ENCODE measurements around the gene ACAD11.
"Not testable (repeated sequence)": the region's sequence is repeated elsewhere in the genome, so short reads cannot be mapped to it uniquely, and the experiment has no call there.

The ACAD11 gene

DNA sequence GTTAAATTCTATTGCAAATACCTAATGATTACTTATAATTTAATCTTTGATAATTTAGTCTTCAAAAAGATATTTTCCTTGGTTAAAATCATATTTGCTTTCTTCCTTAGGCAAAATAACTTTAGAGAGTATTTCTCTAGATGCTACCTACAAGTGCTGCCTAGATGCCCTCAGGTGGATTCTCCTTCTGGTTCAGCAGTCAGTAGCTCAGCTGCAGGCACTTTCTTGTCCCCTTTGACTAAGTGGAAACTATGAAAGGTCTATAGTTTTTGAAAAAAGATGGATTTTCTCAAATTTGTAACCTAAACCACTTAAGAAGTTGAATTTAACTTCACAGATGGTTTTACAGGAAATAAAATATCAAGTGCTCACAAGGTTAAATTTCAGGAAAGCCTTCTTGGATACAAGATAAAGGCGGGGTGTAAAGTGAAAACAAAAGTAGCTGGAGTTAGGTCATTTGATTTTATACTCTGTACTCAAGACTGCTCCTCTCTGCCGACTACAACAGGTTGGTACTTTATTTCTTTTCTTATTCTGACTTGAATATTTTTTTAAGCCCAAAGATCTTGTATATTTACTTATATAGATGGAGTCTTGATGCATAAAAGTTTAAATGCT is 62.7 kb downstream of the ACAD11 start, which contains the start of gene ACKR4:
TSS of gene ACKR4 (plus strand) at position 455 of the 618 bp plus-strand sequence. CDS start 3,128 bp downstream, outside the sequence.
- no peak for DNase-seq

DNA sequence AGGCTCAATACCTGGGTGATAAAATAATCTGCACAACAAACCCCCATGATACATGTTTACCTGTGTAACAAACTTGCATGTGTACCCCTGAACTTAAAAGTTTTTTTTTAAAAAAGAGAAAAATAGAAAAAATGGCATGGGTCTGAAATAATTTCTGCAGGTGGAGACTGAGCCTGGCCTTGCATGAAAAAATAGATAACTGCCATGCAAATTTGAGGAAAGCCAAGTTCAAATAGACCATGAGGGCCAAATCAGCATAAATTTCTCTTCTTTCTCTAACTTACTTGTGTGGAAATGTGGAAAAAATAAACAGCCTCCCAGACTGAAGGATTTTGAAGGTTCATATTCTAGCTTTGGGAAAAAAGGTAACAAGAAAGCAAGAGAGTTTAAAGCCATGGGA is 63.3 kb downstream of the ACAD11 start:
- DNase-seq = no peak

DNA sequence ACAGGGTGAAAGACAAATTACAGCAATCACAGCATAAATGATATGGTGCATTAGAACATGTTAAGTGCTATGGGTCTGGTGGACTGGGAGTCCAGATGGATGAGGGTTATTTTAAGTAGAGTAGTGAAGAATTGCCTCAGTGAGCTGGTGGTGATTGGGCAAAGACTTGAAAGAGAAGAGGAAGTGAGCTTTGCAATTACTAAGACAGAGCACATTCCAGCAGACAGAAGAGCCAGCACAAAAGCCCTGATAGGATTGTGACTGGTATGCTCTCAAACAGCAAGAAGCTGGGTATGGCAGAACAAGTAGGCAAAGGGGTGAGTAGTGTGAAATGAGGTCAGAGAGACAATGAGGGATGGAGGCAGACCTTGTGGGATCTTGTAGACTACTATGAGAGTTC is 64.6 kb downstream of the ACAD11 start:
- DNase-seq = no peak

DNA sequence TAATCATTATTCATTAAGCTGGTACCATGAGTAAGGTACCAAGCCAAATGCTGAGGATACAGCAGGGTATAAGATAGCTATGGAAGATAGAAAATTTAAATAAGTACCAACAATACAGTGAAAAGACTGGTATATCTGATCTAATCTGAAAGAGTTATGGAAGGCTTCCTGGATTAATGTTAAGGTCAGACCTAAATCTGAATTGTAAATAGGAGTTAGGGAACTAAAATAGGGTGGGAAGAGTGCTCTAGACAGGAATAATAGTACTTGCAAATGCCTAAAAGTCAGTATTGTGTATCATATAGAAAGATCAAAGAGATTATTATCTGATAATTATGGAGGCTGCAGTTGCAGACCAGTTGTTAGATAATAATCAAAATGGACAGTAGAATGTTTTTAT is 65.1 kb downstream of the ACAD11 start:
- DNase-seq = no peak

DNA sequence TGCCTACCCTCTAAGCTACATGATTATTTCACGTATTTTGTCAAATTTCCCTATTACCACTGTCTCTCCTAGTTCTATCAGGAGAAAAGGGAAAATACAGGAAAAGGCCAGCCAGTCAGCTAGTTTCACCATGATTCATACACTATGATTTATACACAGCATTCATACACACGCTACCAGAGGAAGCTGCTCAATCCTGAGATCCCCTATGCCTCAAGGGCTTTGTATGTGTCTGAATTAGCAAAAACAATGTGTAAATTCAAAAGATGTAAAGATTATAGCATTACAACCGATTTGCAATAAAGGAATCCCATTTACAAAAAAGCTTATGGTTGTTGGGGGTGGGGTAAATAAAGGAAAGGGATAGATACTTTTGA is 65.7 kb downstream of the ACAD11 start:
- DNase-seq = no peak

DNA sequence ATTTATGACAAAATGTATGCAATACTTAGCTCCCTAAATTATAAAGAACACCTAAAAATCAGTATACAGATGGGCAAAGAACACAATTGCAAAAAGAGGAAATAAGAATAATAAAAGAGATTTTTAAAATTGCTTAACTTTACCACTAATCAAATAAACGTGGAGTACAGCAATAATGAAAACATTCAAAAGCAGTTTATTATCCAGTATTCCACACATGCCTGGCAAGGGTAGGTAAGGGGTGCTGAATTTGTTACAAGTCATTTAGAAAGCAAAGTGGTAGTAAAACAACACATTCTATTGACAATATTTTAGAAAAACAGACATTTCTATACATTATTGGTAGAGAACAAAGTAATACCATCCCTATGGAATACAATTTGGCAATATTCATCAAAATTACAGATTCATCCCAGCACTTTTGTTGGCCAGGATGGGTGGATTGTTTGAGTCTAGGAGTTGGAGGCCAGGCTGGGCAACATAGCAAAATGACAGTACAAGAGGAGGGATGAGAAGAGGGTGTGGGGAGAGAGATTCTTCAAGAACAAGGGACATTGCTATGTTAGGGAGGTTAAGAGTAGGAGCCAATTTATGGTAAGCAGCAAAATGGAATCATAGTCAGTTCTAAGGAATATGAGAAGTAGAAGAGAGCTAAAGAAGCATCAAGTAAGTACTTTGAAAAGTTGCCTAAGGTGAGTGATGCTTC is 66.2 kb downstream of the ACAD11 start:
- no peak for DNase-seq

DNA sequence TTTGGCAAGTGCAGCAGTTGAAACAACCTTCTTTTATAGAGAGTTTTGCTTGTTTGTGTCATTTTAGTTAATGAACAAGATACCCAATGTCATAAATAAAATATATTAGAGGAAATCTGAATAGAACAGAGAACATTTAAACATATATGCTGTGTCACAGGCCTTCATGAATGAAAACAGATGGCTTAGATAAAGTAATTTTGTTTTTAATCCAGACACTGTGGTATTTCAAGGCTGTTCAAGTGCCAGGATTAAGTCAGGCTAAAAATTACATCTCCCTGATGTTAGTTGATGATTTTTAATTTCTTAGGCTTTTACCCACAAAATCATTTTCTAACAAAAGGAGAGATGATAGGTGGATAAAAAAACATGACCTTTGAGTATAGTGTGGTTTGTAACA is 67.4 kb downstream of the ACAD11 start:
- DNase-seq = no peak

DNA sequence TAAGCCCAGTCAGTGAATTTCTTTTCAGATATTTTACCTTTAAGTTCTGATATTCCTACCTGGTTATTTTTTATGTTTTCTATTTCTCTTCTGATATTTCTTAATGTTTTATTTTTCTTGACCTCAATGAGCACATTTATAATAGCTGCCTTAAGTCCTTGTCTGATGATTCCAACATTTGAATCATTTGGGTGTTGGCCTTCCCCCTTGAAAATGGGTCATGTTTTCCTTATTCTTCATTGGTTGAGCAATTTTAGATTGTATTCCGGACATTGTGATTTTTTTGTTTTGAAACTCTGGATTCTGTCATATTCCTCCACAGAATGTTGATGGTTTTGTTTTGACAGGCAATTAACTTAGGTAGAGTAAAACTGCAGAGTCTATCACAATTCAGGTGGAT is 72.2 kb downstream of the ACAD11 start:
- no peak for DNase-seq

DNA sequence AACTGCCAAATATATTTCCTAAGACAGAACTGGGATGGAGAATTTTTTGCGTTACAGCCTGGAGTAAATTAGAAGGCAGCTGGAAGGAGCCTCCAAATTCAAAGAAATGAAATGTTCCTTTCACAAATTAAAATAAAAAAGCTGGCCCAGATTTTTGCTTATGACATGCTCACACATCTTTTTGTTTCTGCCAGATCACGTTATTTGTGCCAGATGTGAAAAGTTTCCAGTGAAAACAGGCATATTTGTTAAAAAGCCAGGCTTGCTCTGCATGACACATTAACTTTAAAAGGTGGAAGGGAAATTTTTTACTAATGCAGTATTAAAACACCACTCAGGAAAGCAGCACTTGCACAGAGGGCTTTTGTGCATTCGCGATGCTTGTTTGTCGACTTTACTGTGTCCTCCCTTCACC is 85.8 kb downstream of the ACAD11 start:
- no peak for DNase-seq

DNA sequence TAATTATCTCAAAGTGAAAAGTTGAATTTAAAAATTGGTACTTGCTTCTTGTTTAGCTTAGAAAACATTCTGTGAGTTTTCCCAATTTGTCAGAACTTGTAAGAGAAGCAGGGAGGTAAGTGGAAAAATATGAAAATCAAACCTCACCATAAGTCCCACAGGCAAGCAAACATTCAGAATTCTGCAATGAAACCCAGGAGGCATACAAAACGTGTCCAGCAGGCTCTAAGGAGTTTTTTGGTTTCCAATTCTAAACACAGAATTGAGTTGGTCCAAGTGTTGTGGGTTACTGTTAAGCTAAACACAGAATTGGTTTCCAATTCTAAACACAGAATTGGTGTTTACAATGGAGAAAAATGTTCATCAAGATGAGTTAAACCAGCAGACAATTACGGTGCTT is 89.6 kb downstream of the ACAD11 start:
- DNase-seq = no peak

DNA sequence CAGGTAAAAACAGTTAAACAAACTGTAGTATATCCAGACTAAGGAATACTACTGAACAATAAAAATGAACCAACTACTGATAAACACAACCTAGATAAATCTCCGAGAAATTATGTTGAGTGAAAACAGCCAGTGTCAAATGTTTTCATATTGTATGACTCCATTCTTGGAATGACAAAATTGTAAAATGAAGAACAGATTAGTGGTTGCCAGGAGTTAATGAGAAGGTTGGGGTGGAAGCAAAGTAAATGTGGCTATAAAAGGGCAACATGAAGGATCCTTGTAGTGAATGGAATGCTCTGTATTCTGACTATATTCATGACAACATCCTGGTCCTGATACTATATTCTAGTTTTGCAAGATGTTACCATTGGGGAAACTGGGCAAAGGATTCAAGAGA is 90.0 kb downstream of the ACAD11 start:
- DNase-seq = no peak

DNA sequence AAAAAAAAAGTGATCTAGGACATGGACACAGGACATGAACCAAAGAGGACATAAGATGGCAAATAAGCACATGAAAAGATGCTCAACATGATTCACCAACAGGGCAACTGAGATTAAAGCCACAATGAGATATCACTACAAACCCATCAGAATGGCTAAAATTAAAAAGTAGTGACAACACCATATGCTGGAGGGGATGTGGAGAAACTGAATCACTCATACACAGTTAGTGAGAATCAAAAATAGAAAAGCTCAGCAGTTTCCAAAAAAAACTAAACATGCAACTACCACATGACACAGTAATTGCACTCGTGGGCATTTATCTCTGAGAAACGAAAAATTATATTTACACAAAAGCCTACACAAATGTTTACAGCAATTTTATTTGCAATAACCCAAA is 90.5 kb downstream of the ACAD11 start:
- DNase-seq = no peak

DNA sequence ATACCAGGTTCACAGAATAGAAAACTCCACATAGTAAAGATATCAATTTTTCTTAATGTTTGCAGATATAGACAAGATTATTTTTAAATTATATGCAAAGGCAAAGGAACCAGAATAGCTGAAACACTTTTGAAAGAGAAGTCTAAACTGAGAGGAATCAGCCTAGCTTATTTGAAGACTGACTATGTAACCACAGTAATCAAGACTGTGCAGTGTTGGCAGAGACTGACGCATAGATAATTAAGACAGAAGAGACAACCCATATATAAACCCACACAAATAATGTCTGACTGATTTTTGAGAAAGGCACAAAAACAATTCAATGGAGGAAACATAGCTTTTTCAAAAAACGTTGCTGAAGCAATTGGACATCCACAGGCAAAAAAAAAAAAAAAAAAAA is 91.2 kb downstream of the ACAD11 start:
- DNase-seq = no peak

DNA sequence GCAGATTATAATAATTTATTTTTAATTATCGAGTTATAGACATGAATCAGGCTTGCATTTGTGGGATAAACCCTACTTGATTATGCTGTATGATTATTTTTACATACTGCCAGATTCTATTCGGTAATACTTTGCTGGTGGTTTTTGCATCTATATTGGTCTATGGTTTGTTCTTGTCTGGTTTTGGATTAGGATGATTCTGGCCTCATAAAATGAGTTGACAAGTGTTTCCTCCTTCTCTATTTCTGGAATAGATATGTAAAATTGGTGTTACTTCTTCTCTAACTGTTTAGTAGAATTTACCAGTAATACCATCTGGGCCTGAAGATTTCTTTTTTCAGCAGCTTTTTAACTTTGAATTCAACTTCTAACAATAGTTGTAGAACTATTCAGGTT is 95.5 kb downstream of the ACAD11 start:
- DNase-seq = no peak

DNA sequence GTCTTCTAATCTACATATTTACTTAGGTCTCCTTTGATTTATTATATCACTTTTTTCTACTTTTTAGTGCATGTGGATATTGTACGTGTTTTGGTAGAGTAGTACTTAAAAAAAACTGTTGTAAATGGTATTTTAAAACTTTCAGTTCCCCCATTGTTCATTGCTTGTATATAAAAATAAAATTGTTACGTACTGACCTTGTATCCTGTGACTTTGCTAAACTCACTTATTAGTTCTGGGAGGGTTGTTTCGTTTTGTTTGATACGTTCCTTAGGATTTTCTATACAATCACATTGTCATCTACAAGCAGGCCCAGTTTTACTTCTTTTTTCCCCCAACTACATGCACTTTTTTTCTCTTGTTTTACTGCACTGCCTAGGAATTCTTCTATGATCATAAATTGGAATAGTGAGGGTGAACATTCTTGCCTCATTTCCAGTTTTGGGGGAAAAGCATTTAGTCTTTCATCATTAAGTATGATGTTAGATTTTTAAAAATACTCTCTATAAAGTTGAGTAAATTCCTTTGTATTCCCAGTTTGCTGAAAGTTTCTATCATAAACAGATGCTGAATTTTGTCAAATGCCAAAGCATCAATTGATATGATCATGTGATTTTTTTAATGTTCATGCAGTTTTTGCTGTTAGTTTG is 96.1 kb downstream of the ACAD11 start:
- DNase-seq = no peak

DNA sequence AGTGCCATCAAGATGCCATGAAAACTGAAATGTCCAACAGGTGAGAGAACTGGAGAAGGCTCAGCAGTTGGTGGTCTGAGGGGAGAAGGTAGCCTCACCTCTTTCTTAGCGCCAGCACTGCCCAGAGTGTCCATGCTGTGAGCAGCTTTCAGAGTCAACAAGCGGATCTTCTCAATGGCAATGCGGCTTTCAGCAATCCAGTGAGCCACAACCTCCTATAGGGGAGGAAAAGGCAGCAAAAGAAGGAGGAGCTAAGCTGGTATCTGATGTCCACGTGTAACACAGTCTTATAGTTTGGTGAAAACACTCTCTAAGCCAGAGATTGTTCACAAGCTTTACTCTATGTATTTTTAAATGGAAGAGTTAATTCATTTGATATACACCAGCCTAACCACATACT is 98.6 kb downstream of the ACAD11 start:
- DNase-seq = no peak

DNA sequence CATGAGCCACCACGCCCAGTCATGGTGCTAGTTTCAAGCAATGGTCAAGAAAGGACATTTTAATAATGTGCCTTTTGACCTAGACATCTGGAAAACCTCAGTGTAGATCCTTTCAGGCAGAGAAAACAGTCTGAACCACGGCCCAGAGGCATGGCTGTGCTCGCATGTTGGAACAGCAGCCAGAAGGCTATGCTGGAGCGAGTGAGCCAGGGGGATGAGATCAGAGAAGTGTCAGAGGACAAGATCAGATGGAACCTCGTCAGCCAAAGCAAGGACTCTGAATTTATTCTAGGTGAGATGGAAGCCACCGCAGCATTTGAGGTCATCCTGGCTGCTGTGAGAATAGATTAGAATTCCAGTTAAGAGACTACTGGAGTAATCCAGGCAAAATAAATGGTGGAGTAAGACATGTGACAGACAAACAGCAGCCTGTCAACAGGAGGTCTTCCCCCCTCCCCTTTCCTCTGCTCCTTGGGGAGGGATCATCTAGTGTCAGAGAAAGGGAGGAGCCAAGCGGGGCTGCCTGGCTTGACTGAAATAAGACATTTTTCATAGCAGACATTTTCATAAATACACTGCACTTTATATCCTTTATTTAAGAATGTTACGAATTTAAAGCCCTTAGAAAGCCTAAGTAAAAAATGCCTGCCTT is 103.0 kb downstream of the ACAD11 start:
- DNase-seq = no peak

DNA sequence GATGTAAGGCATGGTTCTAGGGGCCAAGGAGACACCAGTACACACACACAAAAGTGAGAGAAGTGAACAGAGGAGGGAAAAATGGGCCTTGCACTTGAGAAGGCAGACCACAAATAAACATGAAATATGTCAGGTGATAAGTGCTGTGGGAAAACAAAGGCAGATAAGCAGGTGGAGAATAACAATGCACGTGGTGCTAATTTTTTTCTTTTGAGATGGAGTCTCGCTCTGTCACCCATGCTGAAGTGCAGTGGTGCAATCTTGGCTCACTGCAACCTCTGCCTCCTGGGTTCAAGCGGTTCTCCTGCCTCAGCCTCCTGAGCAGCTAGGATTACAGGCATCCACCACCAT is 103.6 kb downstream of the ACAD11 start:
- DNase-seq = not testable (repeated sequence)

DNA sequence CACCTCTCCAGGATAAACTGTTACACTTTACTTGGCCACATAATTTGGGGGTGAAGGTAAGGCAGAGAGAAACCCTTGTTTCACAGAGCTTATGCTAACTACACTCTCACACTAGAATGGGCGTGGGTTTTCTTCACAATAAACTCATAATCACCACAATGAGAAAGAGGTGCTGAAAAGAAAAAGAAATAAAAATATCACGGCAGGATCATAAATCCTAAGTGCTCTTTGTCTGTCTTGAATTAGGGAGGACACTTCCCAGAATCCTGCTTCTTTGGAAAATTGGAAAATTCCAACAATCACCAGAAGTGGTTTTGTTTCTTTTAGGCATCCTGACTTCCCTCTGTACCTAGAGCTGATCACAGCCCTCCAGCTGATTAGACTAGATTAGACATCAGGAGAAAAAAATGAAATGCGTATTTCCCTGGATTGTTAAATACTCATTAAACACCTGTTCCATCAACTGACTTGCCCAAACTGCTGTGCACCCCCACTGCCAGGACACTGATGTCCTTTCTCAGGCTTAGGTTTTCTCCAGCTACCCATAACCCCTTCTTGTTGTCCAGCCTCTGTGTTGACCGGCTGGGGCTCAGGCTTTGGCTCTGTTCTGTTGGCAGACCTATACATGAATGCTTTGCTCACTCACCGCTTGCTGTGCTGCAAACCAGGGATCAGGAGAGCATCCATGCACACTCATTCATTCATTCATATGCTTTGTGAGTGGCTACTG is 104.1 kb downstream of the ACAD11 start:
- DNase-seq = no peak

DNA sequence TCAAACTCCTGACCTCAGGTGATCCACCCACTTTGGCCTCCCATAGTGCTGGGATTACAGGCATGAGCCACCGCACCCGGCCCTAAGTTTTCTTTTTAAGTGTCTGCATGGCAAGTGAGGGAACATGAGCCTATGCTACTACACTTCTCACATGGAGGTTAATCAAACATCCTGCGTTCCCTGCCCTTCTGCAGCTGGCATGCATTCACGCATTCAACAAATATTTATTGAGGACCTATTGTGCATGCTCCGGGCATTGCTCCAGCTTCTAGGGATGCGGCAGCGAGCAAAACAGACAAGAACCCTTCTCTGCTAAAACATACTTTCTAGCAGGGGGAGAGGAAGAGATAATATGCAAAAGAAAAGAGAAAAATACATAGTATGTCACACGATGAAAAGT is 105.2 kb downstream of the ACAD11 start:
- peak; percentile 71 for DNase-seq

DNA sequence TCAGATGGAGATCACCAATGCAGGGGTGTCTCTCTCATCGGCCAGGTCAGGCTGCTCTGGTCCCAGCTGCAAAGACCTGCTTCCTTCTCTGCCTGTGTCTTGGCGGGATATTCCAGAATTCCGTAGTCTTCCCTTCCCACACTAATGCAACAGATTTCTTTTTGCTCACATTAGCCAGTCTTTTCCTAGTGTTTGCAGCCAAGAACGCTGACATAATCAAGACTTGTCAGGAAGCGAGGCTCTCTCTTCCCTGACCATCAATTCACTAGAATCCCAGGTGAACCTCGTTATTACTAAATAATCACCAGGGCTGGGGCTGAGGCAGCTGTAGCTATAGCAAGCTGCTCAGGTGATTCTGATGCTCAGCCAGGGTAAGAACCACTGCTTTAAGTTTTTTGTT is 105.8 kb downstream of the ACAD11 start:
- no peak for DNase-seq

DNA sequence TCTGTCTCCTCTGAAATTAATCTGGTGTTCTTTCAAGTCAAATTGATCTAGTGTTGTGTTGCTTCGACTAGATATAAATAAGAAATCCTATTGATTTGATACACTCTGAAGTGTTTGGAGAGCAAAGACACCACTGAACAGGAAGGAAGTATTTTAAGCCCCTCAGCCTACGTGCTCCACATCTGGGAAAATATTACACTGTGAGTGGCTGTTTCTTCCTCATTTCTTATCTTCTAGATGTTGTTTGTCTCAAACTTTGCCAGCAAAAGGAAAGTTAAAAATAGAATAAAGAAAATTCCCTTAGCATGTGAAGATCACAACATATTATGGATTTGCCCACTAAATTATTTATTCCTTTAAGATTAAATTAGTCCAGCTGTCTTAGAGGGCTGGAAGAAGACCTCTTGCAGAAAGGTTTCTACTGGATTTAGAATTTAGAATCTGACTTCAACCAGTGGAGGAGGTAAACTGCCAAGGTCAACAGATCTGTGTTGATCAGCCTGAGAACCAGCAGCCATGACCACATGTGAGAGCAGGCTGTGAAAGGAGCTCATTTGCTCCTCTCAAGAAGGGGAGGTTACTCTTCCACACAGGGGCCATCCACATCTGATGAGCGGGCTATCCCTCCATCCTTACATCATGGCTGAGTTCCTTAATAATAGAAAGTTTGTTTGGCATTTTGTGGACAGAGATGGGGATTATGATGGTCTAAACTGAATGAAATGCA is 108.9 kb downstream of the ACAD11 start:
- DNase-seq = no peak
